ENCODE measurements around the gene FGD4.

GRCh38 chr12:32488132-32488531 is 88.8 kb downstream of the FGD4 start:
- TF ChIP-seq CTCF (IDR thresholded peaks at IDR 0.05) (no peak), POLR2A (IDR thresholded peaks at IDR 0.05) (no peak), EP300 (IDR thresholded peaks at IDR 0.05) (no peak)
